PC-3 (cell line): ENCODE data around the gene KIF20B. TPM values are rescaled to one million over a fixed set of nuclear protein-coding genes. Genes with fewer than 3 reads are reported as not detected.

Experiments
- ATAC-seq: fragments of 200-7000 bp; cut with Tn5 transposase; 2 replicates; pipeline ENCODE4 v1.9.1; 2020; ENCODE audit warnings: mild to moderate bottlenecking, moderate library complexity
- BruUV-seq: library from RNA; stranded (reverse); fragments of 400-500 nt; replicated peaks from 2 replicates; lab custom pipeline; 2021; lab: Mats Ljungman, UMichigan
- CTCF ChIA-PET: fragments of 300-600 bp; sonication (Branson Sonifier 250); formaldehyde crosslinking; loops from one replicate; lab custom pipeline; 2022; ENCODE audit warnings: antibody characterized with exemption; lab: Charles Lee
- POLR2A ChIA-PET: fragments of 300-600 bp; sonication (Branson Sonifier 250); formaldehyde crosslinking; loops from one replicate; lab custom pipeline; 2022; ENCODE audit warnings: antibody characterized with exemption; ENCODE audit not compliant: unreplicated experiment; lab: Charles Lee
- DNase-seq: peaks from one replicate; pipeline ENCODE4 v3.0.0-alpha.2; 2015
- H2AFZ ChIP-seq: fragments of 300-600 bp; sonication (generic); 2 replicates; pipeline ENCODE4 v1.6.0; 2016; ENCODE audit warnings: antibody characterized with exemption, low read length
- H3F3A ChIP-seq: fragments of 300-600 bp; sonication (generic); one replicate; pipeline ENCODE4 v1.6.0; 2017; ENCODE audit warnings: antibody characterized with exemption, low read length, control low read depth, mild to moderate bottlenecking; ENCODE audit not compliant: unreplicated experiment
- H3K27ac ChIP-seq: fragments of 300-600 bp; sonication (generic); 2 replicates; pipeline ENCODE4 v1.5.1; 2016; ENCODE audit warnings: mild to moderate bottlenecking, low read length
- H3K27me3 ChIP-seq: fragments of 300-600 bp; sonication (generic); 2 replicates; pipeline ENCODE4 v1.6.1; 2016; ENCODE audit warnings: low read length, mixed read lengths
- H3K36me3 ChIP-seq: fragments of 300-600 bp; sonication (generic); 2 replicates; pipeline ENCODE4 v1.6.1; 2016; ENCODE audit warnings: low read depth, mixed run types, low read length, mixed read lengths
- H3K4me1 ChIP-seq: fragments of 300-600 bp; sonication (generic); 2 replicates; pipeline ENCODE4 v1.5.1; 2016; ENCODE audit warnings: low read length; ENCODE audit not compliant: insufficient read depth
- H3K4me2 ChIP-seq: fragments of 300-600 bp; sonication (generic); 2 replicates; pipeline ENCODE4 v1.6.0; 2016; ENCODE audit warnings: low read length
- H3K4me3 ChIP-seq: fragments of 300-600 bp; sonication (generic); 2 replicates; pipeline ENCODE4 v1.5.1; 2016; ENCODE audit warnings: mild to moderate bottlenecking, low read length, mixed read lengths
- H3K79me2 ChIP-seq: fragments of 300-600 bp; sonication (generic); 2 replicates; pipeline ENCODE4 v1.6.1; 2017; ENCODE audit warnings: low read length, mixed read lengths
- H3K9ac ChIP-seq: fragments of 300-600 bp; sonication (generic); 2 replicates; pipeline ENCODE4 v1.6.0; 2016; ENCODE audit warnings: mild to moderate bottlenecking, low read length
- H3K9me2 ChIP-seq: fragments of 300-600 bp; sonication (generic); replicated peaks from 2 replicates; pipeline ENCODE4 v1.6.1; 2016; ENCODE audit warnings: mixed run types, low read length, mixed read lengths
- H3K9me3 ChIP-seq: fragments of 300-600 bp; sonication (generic); 2 replicates; pipeline ENCODE4 v1.6.1; 2016; ENCODE audit warnings: low read length, mixed read lengths
- H4K20me1 ChIP-seq: fragments of 300-600 bp; sonication (generic); 2 replicates; pipeline ENCODE4 v1.6.1; 2016; ENCODE audit warnings: low read length, mixed read lengths
- CTCF ChIP-seq: fragments of 300-600 bp; sonication (generic); conservative IDR thresholded peaks from 2 replicates; pipeline ENCODE4 v1.5.1; 2017; ENCODE audit warnings: antibody characterized with exemption, low read depth, mild to moderate bottlenecking, low read length
- EZH2 ChIP-seq: fragments of 300-600 bp; sonication (generic); IDR thresholded peaks from one replicate; pipeline ENCODE4 v1.6.1; 2017; ENCODE audit warnings: antibody characterized with exemption, mild to moderate bottlenecking, low read length; ENCODE audit not compliant: unreplicated experiment
- EZH2phosphoT487 ChIP-seq: fragments of 300-600 bp; sonication (generic); IDR thresholded peaks from 2 replicates; pipeline ENCODE4 v1.6.1; 2018; ENCODE audit warnings: mild to moderate bottlenecking, antibody characterized with exemption, low read length, borderline replicate concordance
- intact Hi-C: fragments of 100-400 bp; cut with micrococcal nuclease; formaldehyde crosslinking; loops from 2 replicates; pipeline ENCODE4 v1.9.0; 2023
- total RNA-seq: library from RNA; depleted of rRNA; stranded (reverse); fragments of >200 nt; gene quantifications from 2 replicates; pipeline ENCODE4 v1.2.3, GENCODE V29; 2014

The KIF20B gene
- total RNA-seq, 1 experiment from 2014 or later, result 12.6 TPM

GRCh38 chr10:89690027-89690426 lies 11.4 kb upstream of the KIF20B start:
- Histone ChIP-seq H3K9me2 (no peaks in the 10 kb centered on the region), H4K20me1 (no peaks in the 10 kb centered on the region), H3F3A (no peaks in the 10 kb centered on the region), H3K4me2 (no peak overlapping the region), H3K27ac (no peak overlapping the region), H2AFZ (no peak overlapping the region), H3K36me3 (no peaks in the 10 kb centered on the region), H3K4me3 (no peak overlapping the region), H3K27me3 (no peaks in the 10 kb centered on the region), H3K9me3 (no peaks in the 10 kb centered on the region), H3K79me2 (no peaks in the 10 kb centered on the region), H3K4me1 (no peaks in the 10 kb centered on the region), H3K9ac (no peak overlapping the region)
- no TSS peak for BruUV-seq
- TF ChIP-seq EZH2 (no peak), EZH2phosphoT487 (no peak), CTCF (no peak)
- CTCF ChIA-PET, result no interaction called here
- DNase-seq, result no peak
- ATAC-seq, result no peak
- intact Hi-C loops, result no loop called here
- POLR2A ChIA-PET, result no interaction called here

- H4K20me1 ChIP-seq, result no peaks in the 10 kb centered on the region
- no TSS peak for BruUV-seq
- intact Hi-C loops, result no loop called here
- no peak overlapping the region for H3K4me3 ChIP-seq
- no peak overlapping the region for H3K27ac ChIP-seq
- H3K9me3 ChIP-seq, result no peaks in the 10 kb centered on the region
- H3F3A ChIP-seq, result no peaks in the 10 kb centered on the region
- TF ChIP-seq CTCF, result no peak
- no peak for TF ChIP-seq EZH2phosphoT487
- no peak for TF ChIP-seq EZH2
- no peaks in the 10 kb centered on the region for H3K36me3 ChIP-seq
- H3K9ac ChIP-seq, result no peak overlapping the region
- H3K4me2 ChIP-seq, result no peak overlapping the region
- ChIA-PET CTCF (no interaction called here), POLR2A (no interaction called here)
- H2AFZ ChIP-seq, result no peak overlapping the region
- DNase-seq (no peak), ATAC-seq (no peak)
- no peaks in the 10 kb centered on the region for H3K27me3 ChIP-seq
- H3K9me2 ChIP-seq, result no peaks in the 10 kb centered on the region
- H3K79me2 ChIP-seq, result no peaks in the 10 kb centered on the region
- no peaks in the 10 kb centered on the region for H3K4me1 ChIP-seq
These were observed 9.0 kb upstream of the KIF20B start for GRCh38 chr10:89692416-89692815.

- Histone ChIP-seq H3K27ac (no peak overlapping the region), H3K79me2 (no peaks in the 10 kb centered on the region), H3K9me2 (no peaks in the 10 kb centered on the region), H2AFZ (no peak overlapping the region), H3K9ac (no peak overlapping the region), H3K4me3 (no peak overlapping the region), H3K9me3 (no peaks in the 10 kb centered on the region), H3F3A (no peaks in the 10 kb centered on the region), H3K4me2 (no peak overlapping the region), H4K20me1 (no peaks in the 10 kb centered on the region), H3K36me3 (no peaks in the 10 kb centered on the region), H3K4me1 (no peaks in the 10 kb centered on the region), H3K27me3 (no peaks in the 10 kb centered on the region)
- POLR2A ChIA-PET, result no interaction called here
- no TSS peak for BruUV-seq
- ATAC-seq (no peak), DNase-seq (no peak)
- TF ChIP-seq EZH2, result no peak
- TF ChIP-seq EZH2phosphoT487, result no peak
- TF ChIP-seq CTCF, result no peak
- intact Hi-C loops, result no loop called here
- CTCF ChIA-PET, result no interaction called here
These were observed 8.2 kb upstream of the KIF20B start for GRCh38 chr10:89693176-89693575.
